Neural progenitor cell (in vitro differentiated cells): ENCODE results near the gene RNH1. TPM values are rescaled to one million over a fixed set of nuclear protein-coding genes. Genes with fewer than 3 reads are reported as not detected.
A peak's percentile ranks its signal among the peaks of the same experiment; 100 is the strongest.

Experiments
- DNase-seq: peaks from one replicate; pipeline ENCODE4 v3.0.0-alpha.2; 2016; ENCODE audit warnings: low spot score
- H2AFZ ChIP-seq: fragments of 200-600 bp; sonication (generic); replicated peaks from 2 replicates; pipeline ENCODE4 v1.6.1; 2016; ENCODE audit warnings: antibody characterized with exemption
- H3F3A ChIP-seq: fragments of 200-600 bp; sonication (generic); 2 replicates; pipeline ENCODE4 v1.6.1; 2016; ENCODE audit warnings: antibody characterized with exemption, low read depth
- H3K27ac ChIP-seq: fragments of 200-600 bp; sonication (generic); 2 replicates; pipeline ENCODE4 v1.5.1; 2016; ENCODE audit warnings: mild to moderate bottlenecking
- H3K27me3 ChIP-seq: fragments of 200-600 bp; sonication (generic); 2 replicates; pipeline ENCODE4 v1.6.1; 2016; ENCODE audit warnings: mild to moderate bottlenecking, moderate library complexity
- H3K36me3 ChIP-seq: fragments of 200-600 bp; sonication (generic); 2 replicates; pipeline ENCODE4 v1.5.1; 2016
- H3K4me1 ChIP-seq: fragments of 200-600 bp; sonication (generic); 2 replicates; pipeline ENCODE4 v1.6.1; 2016; ENCODE audit warnings: mixed run types
- H3K4me2 ChIP-seq: fragments of 200-600 bp; sonication (generic); 2 replicates; pipeline ENCODE4 v1.6.1; 2016
- H3K4me3 ChIP-seq: fragments of 200-600 bp; sonication (generic); 2 replicates; pipeline ENCODE4 v1.5.1; 2016
- H3K79me2 ChIP-seq: fragments of 200-600 bp; sonication (generic); 2 replicates; pipeline ENCODE4 v1.6.1; 2016; ENCODE audit warnings: low read depth
- H3K9ac ChIP-seq: fragments of 200-600 bp; sonication (generic); 2 replicates; pipeline ENCODE4 v1.6.1; 2016
- H3K9me3 ChIP-seq: fragments of 200-600 bp; sonication (generic); 2 replicates; pipeline ENCODE4 v1.5.1; 2016; ENCODE audit warnings: low read depth
- H4K20me1 ChIP-seq: fragments of 200-600 bp; sonication (generic); 2 replicates; pipeline ENCODE4 v1.6.1; 2016; ENCODE audit warnings: low read depth
- H3K27ac Mint-ChIP-seq: 3 replicates; pipeline ENCODE4 v1.8.0; 2021; ENCODE audit warnings: mixed read lengths
- H3K27me3 Mint-ChIP-seq: 2 replicates; pipeline ENCODE4 v1.8.0; 2022; ENCODE audit warnings: low read depth, mild to moderate bottlenecking, inconsistent platforms, moderate library complexity, mixed read lengths; ENCODE audit not compliant: insufficient read depth
- H3K36me3 Mint-ChIP-seq: 3 replicates; pipeline ENCODE4 v1.8.0; 2021; ENCODE audit warnings: mixed read lengths
- H3K4me1 Mint-ChIP-seq: 3 replicates; pipeline ENCODE4 v1.8.0; 2021; ENCODE audit warnings: mixed read lengths
- H3K4me3 Mint-ChIP-seq: 3 replicates; pipeline ENCODE4 v1.8.0; 2021; ENCODE audit warnings: mild to moderate bottlenecking, moderate library complexity, mixed read lengths
- H3K9me3 Mint-ChIP-seq: 3 replicates; pipeline ENCODE4 v1.8.0; 2020; ENCODE audit warnings: mixed read lengths
- EZH2 ChIP-seq: fragments of 200-600 bp; sonication (generic); IDR thresholded peaks from 2 replicates; pipeline ENCODE4 v1.6.1; 2017; ENCODE audit warnings: antibody characterized with exemption, mild to moderate bottlenecking, moderate library complexity
- EZH2phosphoT487 ChIP-seq: fragments of 200-600 bp; sonication (generic); IDR thresholded peaks from 2 replicates; pipeline ENCODE4 v1.6.1; 2017; ENCODE audit warnings: antibody characterized with exemption
- total RNA-seq: library from RNA; depleted of rRNA; stranded (reverse); fragments of >200 nt; gene quantifications from 2 replicates; pipeline ENCODE4 v1.2.3, GENCODE V29; 2015; ENCODE audit warnings: low replicate concordance
- TF ChIP-seq, protein P1 (sequence below): fragments of 200-600 bp; sonication (generic); IDR thresholded peaks from 2 replicates; pipeline ENCODE4 v1.5.1; 2017; ENCODE audit warnings: antibody characterized with exemption, mild to moderate bottlenecking

Gene RNH1
- total RNA-seq, 1 donor from 2014 or later: 10.5 TPM

- H3K27ac ChIP-seq: no peak overlapping the region
- H2AFZ ChIP-seq: no peak overlapping the region
- no peak overlapping the region for H3K9ac ChIP-seq
- peaks cover 13% of the 10 kb centered on the region for H3K27me3 Mint-ChIP-seq
- TF ChIP-seq EZH2 (no peak), EZH2phosphoT487 (no peak)
- TF ChIP-seq, protein P1, sequence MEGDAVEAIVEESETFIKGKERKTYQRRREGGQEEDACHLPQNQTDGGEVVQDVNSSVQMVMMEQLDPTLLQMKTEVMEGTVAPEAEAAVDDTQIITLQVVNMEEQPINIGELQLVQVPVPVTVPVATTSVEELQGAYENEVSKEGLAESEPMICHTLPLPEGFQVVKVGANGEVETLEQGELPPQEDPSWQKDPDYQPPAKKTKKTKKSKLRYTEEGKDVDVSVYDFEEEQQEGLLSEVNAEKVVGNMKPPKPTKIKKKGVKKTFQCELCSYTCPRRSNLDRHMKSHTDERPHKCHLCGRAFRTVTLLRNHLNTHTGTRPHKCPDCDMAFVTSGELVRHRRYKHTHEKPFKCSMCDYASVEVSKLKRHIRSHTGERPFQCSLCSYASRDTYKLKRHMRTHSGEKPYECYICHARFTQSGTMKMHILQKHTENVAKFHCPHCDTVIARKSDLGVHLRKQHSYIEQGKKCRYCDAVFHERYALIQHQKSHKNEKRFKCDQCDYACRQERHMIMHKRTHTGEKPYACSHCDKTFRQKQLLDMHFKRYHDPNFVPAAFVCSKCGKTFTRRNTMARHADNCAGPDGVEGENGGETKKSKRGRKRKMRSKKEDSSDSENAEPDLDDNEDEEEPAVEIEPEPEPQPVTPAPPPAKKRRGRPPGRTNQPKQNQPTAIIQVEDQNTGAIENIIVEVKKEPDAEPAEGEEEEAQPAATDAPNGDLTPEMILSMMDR: peak; percentile 64
- no peaks in the 10 kb centered on the region for H3K36me3 ChIP-seq
- H3K27me3 ChIP-seq: peaks cover 47% of the 10 kb centered on the region
- peak; percentile 95 for DNase-seq
- H3K9me3 ChIP-seq: no peaks in the 10 kb centered on the region
- H3K4me3 Mint-ChIP-seq: peak overlapping the region; percentile 77
- H3K4me3 ChIP-seq: peak overlapping the region; percentile 83
- H3K27ac Mint-ChIP-seq: no peak overlapping the region
- peaks cover 24% of the 10 kb centered on the region for H3F3A ChIP-seq
- peaks cover 2% of the 10 kb centered on the region for H3K9me3 Mint-ChIP-seq
- H4K20me1 ChIP-seq: peaks cover 11% of the 10 kb centered on the region
- peak overlapping the region; percentile 100 for H3K4me2 ChIP-seq
- peaks cover 6% of the 10 kb centered on the region for H3K4me1 Mint-ChIP-seq
- H3K4me1 ChIP-seq: peaks cover 7% of the 10 kb centered on the region
- H3K79me2 ChIP-seq: no peaks in the 10 kb centered on the region
- no peaks in the 10 kb centered on the region for H3K36me3 Mint-ChIP-seq
These were observed 47.6 kb upstream of the RNH1 start for GRCh38 chr11:554428-555226.

- Mint-ChIP-seq H3K4me3 (no peak overlapping the region), H3K27me3 (peaks cover 13% of the 10 kb centered on the region), H3K4me1 (peaks cover 6% of the 10 kb centered on the region), H3K36me3 (no peaks in the 10 kb centered on the region), H3K9me3 (peaks cover 2% of the 10 kb centered on the region), H3K27ac (no peak overlapping the region)
- DNase-seq: no peak
- no peak overlapping the region for H3K9ac ChIP-seq
- no peak for TF ChIP-seq EZH2phosphoT487
- no peak for TF ChIP-seq EZH2
- TF ChIP-seq, protein P1: no peak
- no peak overlapping the region for H3K27ac ChIP-seq
- peaks cover 11% of the 10 kb centered on the region for H4K20me1 ChIP-seq
- no peaks in the 10 kb centered on the region for H3K9me3 ChIP-seq
- H2AFZ ChIP-seq: no peak overlapping the region
- peaks cover 7% of the 10 kb centered on the region for H3K4me1 ChIP-seq
- no peak overlapping the region for H3K4me3 ChIP-seq
- H3K4me2 ChIP-seq: no peak overlapping the region
- no peaks in the 10 kb centered on the region for H3K36me3 ChIP-seq
- peaks cover 47% of the 10 kb centered on the region for H3K27me3 ChIP-seq
- peaks cover 20% of the 10 kb centered on the region for H3F3A ChIP-seq
- no peaks in the 10 kb centered on the region for H3K79me2 ChIP-seq
These were observed 46.9 kb upstream of the RNH1 start for GRCh38 chr11:553988-554340.

DNA sequence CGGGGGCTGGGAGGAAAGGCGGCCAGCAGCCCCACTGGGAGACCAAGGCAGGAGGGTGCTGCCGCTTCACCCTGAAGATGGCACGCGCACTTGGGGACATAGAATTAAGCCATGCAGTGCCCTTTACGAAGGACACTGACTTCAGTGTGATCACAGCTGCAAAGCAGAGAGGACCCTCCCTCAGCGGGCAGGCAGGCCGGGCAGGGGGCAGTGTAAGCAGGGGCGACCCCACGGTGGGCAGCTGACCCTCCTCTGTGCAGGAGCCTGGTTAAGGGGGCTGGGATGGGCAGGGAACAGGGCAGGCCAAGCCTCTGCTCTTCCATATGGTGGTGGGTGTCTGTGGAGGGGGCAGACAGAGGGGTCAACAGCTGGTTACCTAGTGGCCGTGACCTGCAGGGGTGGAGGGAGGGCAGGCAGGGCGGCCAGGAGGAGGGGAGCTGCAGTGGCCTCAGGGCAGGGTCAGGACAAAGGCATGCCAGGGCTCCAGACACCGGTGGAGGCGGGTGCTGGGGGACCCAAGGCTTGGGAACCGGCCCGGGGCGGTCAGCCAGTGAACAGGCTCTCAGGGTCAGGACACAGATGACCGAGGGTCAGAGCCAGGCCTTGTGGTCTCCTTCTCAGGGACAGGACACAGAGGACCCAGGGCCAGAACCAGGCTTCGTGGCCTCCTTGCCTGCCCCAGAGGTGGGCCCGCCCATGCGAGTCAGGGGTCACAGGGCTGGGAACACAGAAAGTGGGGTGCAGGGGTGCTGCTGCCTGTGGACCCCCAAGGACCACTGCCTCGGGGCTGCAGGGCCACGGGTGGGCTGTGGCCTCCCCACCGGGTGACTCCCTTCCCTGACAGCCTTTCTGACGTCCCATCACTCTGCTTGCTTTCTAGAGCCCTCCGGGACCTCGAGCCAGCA, 46.3 kb upstream of the RNH1 start:
- H3K27me3 Mint-ChIP-seq: peaks cover 13% of the 10 kb centered on the region

More for the DNA sequence above, 46.3 kb upstream of the RNH1 start:
- Mint-ChIP-seq H3K9me3 (peaks cover 2% of the 10 kb centered on the region), H3K27ac (peak overlapping the region; percentile 50), H3K36me3 (no peaks in the 10 kb centered on the region), H3K4me1 (peaks cover 10% of the 10 kb centered on the region), H3K4me3 (no peak overlapping the region)
- no peak overlapping the region for H3K4me2 ChIP-seq
- H3K27ac ChIP-seq: no peak overlapping the region
- no peaks in the 10 kb centered on the region for H3K9me3 ChIP-seq
- H2AFZ ChIP-seq: no peak overlapping the region
- TF ChIP-seq EZH2phosphoT487 (no peak), EZH2 (no peak)
- TF ChIP-seq, protein P1: no peak
- H3K9ac ChIP-seq: no peak overlapping the region
- no peak overlapping the region for H3K4me3 ChIP-seq
- peaks cover 11% of the 10 kb centered on the region for H4K20me1 ChIP-seq
- H3F3A ChIP-seq: peaks cover 20% of the 10 kb centered on the region
- DNase-seq: no peak
- H3K36me3 ChIP-seq: no peaks in the 10 kb centered on the region
- H3K79me2 ChIP-seq: no peaks in the 10 kb centered on the region
- peaks cover 41% of the 10 kb centered on the region for H3K27me3 ChIP-seq
- peaks cover 7% of the 10 kb centered on the region for H3K4me1 ChIP-seq
